Activated CD4-positive, alpha-beta T cell treated with anti-CD3 and anti-CD28 coated beads for 4 hours (primary cell): ENCODE measurements around the gene RPS6KB1.
"Not testable (repeated sequence)": the region's sequence is repeated elsewhere in the genome, so short reads cannot be mapped to it uniquely, and the experiment has no call there.

ENCODE experiments used
- DNase-seq, 2 donors: peaks; one replicate each; pipeline ENCODE4 v3.0.0-alpha.2; 2020

RPS6KB1 gene

DNA sequence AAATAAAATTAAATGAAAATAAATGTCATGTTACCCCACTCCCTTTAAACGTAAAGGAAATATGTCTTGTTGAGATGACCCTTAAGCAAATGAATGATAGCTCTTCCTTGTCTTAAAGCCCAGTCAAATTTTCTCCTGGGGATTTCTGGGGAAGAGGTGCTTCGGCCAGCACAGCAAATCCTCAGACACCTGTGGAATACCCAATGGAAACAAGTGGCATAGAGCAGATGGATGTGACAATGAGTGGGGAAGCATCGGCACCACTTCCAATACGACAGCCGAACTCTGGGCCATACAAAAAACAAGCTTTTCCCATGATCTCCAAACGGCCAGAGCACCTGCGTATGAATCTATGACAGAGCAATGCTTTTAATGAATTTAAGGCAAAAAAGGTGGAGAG is 53.5 kb downstream of the RPS6KB1 start:
- DNase-seq, result not testable (repeated sequence)

DNA sequence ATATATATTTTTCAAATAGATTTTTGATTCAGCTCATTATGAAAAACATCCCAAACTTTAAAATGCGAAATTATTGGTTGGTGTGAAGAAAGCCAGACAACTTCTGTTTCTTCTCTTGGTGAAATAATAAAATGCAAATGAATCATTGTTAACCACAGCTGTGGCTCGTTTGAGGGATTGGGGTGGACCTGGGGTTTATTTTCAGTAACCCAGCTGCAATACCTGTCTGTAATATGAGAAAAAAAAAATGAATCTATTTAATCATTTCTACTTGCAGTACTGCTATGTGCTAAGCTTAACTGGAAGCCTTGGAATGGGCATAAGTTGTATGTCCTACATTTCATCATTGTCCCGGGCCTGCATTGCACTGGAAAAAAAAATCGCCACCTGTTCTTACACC is 54.4 kb downstream of the RPS6KB1 start:
- not testable (repeated sequence) for DNase-seq

- DNase-seq, result no peak
Measured at GRCh38 chr17:59950049-59950448, 57.1 kb downstream of the RPS6KB1 start.

DNA sequence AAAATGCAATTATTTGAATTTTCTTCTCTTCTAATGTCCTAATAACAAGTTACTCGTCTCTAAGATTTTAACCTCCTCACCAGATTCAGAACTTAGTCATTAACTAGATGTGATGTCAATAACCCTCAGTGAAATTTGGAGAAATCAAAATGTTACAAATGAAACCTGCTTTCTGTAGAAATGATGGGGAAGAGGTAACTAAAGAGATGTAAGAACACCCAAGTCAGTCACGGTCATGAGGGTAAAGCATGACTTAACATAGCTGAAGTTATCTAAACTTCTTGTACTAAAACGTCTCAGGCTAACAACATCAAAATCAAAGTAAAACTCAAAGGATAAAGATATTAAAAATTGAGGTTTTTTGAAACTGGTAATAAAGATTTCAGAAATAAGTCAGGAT is 61.9 kb downstream of the RPS6KB1 start:
- DNase-seq, result no peak

- DNase-seq, result not testable (repeated sequence)
Measured at GRCh38 chr17:59959574-59959973, 66.7 kb downstream of the RPS6KB1 start.

GRCh38 chr17:59962739-59963318 is 69.9 kb downstream of the RPS6KB1 start:
- DNase-seq, result no peak

GRCh38 chr17:59963738-59964481 is 71.0 kb downstream of the RPS6KB1 start:
- peak; percentile 37 to 45 for DNase-seq

GRCh38 chr17:59964482-59965328 is 71.8 kb downstream of the RPS6KB1 start, which contains the start of gene RNFT1:
RNFT1 (minus strand) TSS chr17:59964740; CDS start chr17:59964663, 77 bp downstream.
- peak; percentile 94 for DNase-seq

- not testable (repeated sequence) for DNase-seq
Measured at GRCh38 chr17:59971771-59972170, 78.8 kb downstream of the RPS6KB1 start.

DNA sequence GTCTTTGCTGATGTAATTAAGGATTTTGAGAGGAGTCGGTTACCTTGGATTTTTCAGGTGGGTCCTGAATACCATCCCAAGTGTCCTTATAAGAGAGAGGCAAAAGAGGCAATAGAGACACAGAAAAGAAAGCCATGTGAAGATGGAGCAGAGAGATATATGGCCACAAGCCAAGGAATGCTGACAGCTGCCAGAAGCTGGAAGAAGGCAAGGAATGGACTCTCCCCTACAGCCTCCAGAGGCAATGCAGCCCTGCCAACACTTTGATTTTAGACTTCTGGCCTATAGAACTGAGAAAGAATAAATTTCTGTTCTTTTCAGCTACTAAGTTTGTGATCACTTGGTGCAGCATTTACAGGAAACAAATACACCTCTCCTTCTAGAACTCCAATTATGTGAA is 79.9 kb downstream of the RPS6KB1 start:
- DNase-seq, result no peak

DNA sequence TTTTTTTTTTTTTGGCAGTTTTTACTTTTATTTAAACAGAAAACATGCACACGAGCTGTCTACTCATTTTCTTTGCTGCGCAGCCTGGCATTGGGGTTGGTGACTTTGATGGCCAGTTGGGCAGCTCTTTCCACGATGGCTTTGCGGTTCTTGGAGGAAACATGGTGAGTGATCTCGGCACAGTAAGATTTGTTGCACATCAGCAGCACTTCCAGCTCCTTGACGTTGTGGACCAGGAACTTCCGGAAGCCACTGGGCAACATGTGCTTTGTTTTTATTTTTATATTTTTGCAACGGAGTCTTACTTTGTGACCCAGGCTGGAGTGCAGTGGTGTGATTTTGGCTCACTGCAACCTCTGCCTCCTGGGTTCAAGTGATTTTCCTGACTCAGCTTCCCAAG is 80.6 kb downstream of the RPS6KB1 start:
- DNase-seq, result not testable (repeated sequence)

- DNase-seq, result not testable (repeated sequence)
Measured at GRCh38 chr17:59975166-59975565, 82.2 kb downstream of the RPS6KB1 start.

DNA sequence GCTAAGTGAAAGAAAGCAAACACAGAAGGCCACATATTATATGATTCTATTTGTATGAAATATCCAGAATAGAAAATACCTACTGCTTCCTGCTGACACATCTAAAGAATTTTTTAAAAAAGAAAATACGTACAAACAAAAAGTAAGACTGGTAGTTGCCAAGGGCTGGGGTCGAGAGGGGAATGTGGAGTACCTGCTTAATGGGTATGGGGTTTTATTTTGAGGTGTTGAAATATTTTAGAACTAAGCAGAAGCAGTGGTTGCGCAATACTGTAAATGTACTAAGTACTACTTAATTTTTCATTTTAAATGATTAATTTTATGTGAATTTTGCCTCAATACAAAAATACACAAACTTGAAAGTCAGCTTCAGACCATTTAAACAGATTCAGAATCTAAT is 103.7 kb downstream of the RPS6KB1 start:
- DNase-seq, result not testable (repeated sequence)
